Measurements from ENCODE around the gene TGFBR3L.

The TGFBR3L gene

GRCh38 chr19:7947939-7948338 lies 33.3 kb downstream of the TGFBR3L start:
- no peak for ATAC-seq
- no peak for TF ChIP-seq ZFP30 (CRISPR knock-in tag; IDR thresholded peaks at IDR 0.05)
- no peak for TF ChIP-seq ISL1 (CRISPR knock-in tag; IDR thresholded peaks at IDR 0.05)
- no peak for TF ChIP-seq OSR1 (CRISPR knock-in tag; IDR thresholded peaks at IDR 0.05)
- TF ChIP-seq POU6F1 (CRISPR knock-in tag; IDR thresholded peaks at IDR 0.05; ENCODE audit: borderline replicate concordance, low read depth) = no peak
- TF ChIP-seq SNAI2 (CRISPR knock-in tag; IDR thresholded peaks at IDR 0.05) = no peak
- TF ChIP-seq CREB5 (CRISPR knock-in tag; IDR thresholded peaks at IDR 0.05; ENCODE audit: low read depth) = no peak
- no peak for TF ChIP-seq PATZ1 (CRISPR knock-in tag; IDR thresholded peaks at IDR 0.05; ENCODE audit: borderline replicate concordance)
- no peak for TF ChIP-seq ZC3H10 (CRISPR knock-in tag; IDR thresholded peaks at IDR 0.05)
- TF ChIP-seq CSRNP3 (CRISPR knock-in tag; IDR thresholded peaks at IDR 0.05) = no peak
- no peak for TF ChIP-seq PPARA (CRISPR knock-in tag; IDR thresholded peaks at IDR 0.05; ENCODE audit: borderline replicate concordance)

- no peak for TF ChIP-seq ZFP3 (CRISPR knock-in tag; IDR thresholded peaks at IDR 0.05)
- TF ChIP-seq GLIS3 (CRISPR knock-in tag; IDR thresholded peaks at IDR 0.05) = no peak
- no peak for TF ChIP-seq ZFP30 (CRISPR knock-in tag; IDR thresholded peaks at IDR 0.05)
- no peak for TF ChIP-seq PPARA (CRISPR knock-in tag; IDR thresholded peaks at IDR 0.05; ENCODE audit: borderline replicate concordance)
- no peak for TF ChIP-seq RARB (CRISPR knock-in tag; IDR thresholded peaks at IDR 0.05)
- no peak for TF ChIP-seq ZNF70 (CRISPR knock-in tag; IDR thresholded peaks at IDR 0.05)
- no peak for TF ChIP-seq CSDC2 (CRISPR knock-in tag; IDR thresholded peaks at IDR 0.05)
- no peak for TF ChIP-seq ARNTL (CRISPR knock-in tag; IDR thresholded peaks at IDR 0.05; ENCODE audit: borderline replicate concordance, low read depth)
- TF ChIP-seq TCF4 (CRISPR knock-in tag; IDR thresholded peaks at IDR 0.05; ENCODE audit: borderline replicate concordance) = no peak
- ATAC-seq = peak; percentile 55
These were observed 38.4 kb downstream of the TGFBR3L start for GRCh38 chr19:7953060-7953459.

- TF ChIP-seq ESRRG (CRISPR knock-in tag; IDR thresholded peaks at IDR 0.05) (no peak), ZFP3 (CRISPR knock-in tag; IDR thresholded peaks at IDR 0.05) (no peak), ZFP30 (CRISPR knock-in tag; IDR thresholded peaks at IDR 0.05) (no peak), SNAI2 (CRISPR knock-in tag; IDR thresholded peaks at IDR 0.05) (no peak), ZC3H10 (CRISPR knock-in tag; IDR thresholded peaks at IDR 0.05) (no peak)
- no peak for ATAC-seq
These were observed 38.9 kb downstream of the TGFBR3L start for GRCh38 chr19:7953576-7953975.

- no peak; the same call in 1 of the 3 replicates for ATAC-seq
- TF ChIP-seq CSRNP3 (CRISPR knock-in tag; IDR thresholded peaks at IDR 0.05) (no peak), TSHZ2 (CRISPR knock-in tag; IDR thresholded peaks at IDR 0.05) (no peak), TOX (CRISPR knock-in tag; IDR thresholded peaks at IDR 0.05; ENCODE audit: borderline replicate concordance) (no peak), PATZ1 (CRISPR knock-in tag; IDR thresholded peaks at IDR 0.05; ENCODE audit: borderline replicate concordance) (no peak), GLIS3 (CRISPR knock-in tag; IDR thresholded peaks at IDR 0.05) (no peak), ZC3H10 (CRISPR knock-in tag; IDR thresholded peaks at IDR 0.05) (no peak), TCF4 (CRISPR knock-in tag; IDR thresholded peaks at IDR 0.05; ENCODE audit: borderline replicate concordance) (no peak), PPARA (CRISPR knock-in tag; IDR thresholded peaks at IDR 0.05; ENCODE audit: borderline replicate concordance) (no peak), ZNF565 (CRISPR knock-in tag; conservative IDR thresholded peaks at IDR 0.05; ENCODE audit: low read depth) (no peak), CSDC2 (CRISPR knock-in tag; IDR thresholded peaks at IDR 0.05) (no peak), ISL1 (CRISPR knock-in tag; IDR thresholded peaks at IDR 0.05) (no peak), ZNF70 (CRISPR knock-in tag; IDR thresholded peaks at IDR 0.05) (no peak), ESRRG (CRISPR knock-in tag; IDR thresholded peaks at IDR 0.05) (no peak)
These were observed 41.1 kb downstream of the TGFBR3L start for GRCh38 chr19:7955696-7956095.

Measured in SK-N-SH treated with all-trans-retinoic acid at 6 μM for 48 hours (cell line).